ENCODE measurements around the gene FAM200B.

DNA sequence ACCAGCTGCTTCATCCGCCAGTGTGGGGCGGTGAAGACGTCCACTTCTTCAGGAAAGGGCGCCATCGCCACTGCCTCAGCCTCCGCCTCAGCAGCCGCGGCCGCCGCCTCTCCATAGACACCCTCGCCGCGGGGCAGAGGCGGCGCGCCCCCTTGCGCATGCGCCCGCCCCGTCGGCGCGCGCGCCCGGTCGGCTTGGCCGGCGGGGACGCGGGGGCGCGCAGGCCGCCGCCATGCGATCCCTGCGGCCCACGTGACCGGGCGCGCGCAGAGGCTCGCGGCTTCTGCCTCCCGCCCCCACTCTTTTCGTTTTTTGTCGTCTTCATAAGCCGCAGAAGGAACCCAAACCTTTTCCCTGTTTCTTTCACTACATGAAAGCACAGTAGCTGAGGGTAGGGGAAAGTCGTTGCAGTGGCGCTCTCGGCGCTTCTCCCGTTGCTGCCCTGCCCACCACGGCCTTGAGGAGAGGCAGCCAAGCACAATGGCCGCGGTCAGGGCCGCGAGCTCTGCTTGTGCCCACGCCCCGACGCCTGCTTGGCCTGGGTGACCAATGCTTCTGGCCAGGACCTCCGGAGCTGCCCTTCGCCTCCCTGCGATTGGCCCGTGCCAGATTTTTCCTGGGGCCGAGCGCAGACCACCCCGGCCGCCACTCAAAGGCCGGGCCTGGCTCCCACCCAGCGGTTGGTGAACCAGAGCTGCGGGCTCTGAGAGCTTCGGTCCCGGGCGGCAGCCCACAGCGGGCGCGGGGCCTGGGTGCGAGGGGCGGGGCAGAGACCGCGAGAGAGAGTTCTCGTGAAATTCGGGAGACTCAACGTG is 26.2 kb upstream of the FAM200B start, which contains the start of gene FBXL5:
- TF ChIP-seq, protein P1, sequence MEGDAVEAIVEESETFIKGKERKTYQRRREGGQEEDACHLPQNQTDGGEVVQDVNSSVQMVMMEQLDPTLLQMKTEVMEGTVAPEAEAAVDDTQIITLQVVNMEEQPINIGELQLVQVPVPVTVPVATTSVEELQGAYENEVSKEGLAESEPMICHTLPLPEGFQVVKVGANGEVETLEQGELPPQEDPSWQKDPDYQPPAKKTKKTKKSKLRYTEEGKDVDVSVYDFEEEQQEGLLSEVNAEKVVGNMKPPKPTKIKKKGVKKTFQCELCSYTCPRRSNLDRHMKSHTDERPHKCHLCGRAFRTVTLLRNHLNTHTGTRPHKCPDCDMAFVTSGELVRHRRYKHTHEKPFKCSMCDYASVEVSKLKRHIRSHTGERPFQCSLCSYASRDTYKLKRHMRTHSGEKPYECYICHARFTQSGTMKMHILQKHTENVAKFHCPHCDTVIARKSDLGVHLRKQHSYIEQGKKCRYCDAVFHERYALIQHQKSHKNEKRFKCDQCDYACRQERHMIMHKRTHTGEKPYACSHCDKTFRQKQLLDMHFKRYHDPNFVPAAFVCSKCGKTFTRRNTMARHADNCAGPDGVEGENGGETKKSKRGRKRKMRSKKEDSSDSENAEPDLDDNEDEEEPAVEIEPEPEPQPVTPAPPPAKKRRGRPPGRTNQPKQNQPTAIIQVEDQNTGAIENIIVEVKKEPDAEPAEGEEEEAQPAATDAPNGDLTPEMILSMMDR (IDR thresholded peaks at IDR 0.05), result no peak
- no peak for TF ChIP-seq MXI1 (IDR thresholded peaks at IDR 0.05; ENCODE audit: low read depth, low read length)
- TF ChIP-seq RCOR1 (IDR thresholded peaks at IDR 0.05; ENCODE audit: low read length), result no peak
- TF ChIP-seq, protein P2, sequence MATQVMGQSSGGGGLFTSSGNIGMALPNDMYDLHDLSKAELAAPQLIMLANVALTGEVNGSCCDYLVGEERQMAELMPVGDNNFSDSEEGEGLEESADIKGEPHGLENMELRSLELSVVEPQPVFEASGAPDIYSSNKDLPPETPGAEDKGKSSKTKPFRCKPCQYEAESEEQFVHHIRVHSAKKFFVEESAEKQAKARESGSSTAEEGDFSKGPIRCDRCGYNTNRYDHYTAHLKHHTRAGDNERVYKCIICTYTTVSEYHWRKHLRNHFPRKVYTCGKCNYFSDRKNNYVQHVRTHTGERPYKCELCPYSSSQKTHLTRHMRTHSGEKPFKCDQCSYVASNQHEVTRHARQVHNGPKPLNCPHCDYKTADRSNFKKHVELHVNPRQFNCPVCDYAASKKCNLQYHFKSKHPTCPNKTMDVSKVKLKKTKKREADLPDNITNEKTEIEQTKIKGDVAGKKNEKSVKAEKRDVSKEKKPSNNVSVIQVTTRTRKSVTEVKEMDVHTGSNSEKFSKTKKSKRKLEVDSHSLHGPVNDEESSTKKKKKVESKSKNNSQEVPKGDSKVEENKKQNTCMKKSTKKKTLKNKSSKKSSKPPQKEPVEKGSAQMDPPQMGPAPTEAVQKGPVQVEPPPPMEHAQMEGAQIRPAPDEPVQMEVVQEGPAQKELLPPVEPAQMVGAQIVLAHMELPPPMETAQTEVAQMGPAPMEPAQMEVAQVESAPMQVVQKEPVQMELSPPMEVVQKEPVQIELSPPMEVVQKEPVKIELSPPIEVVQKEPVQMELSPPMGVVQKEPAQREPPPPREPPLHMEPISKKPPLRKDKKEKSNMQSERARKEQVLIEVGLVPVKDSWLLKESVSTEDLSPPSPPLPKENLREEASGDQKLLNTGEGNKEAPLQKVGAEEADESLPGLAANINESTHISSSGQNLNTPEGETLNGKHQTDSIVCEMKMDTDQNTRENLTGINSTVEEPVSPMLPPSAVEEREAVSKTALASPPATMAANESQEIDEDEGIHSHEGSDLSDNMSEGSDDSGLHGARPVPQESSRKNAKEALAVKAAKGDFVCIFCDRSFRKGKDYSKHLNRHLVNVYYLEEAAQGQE (IDR thresholded peaks at IDR 0.05; ENCODE audit: low read depth, low read length), result no peak
- TF ChIP-seq NFIC (IDR thresholded peaks at IDR 0.05; ENCODE audit: borderline replicate concordance), result no peak
- peak; percentile 24 for TF ChIP-seq TAF1 (IDR thresholded peaks at IDR 0.05; ENCODE audit: borderline replicate concordance, low read depth, low read length)
- TF ChIP-seq TCF12 (IDR thresholded peaks at IDR 0.05), result no peak
- no peak for TF ChIP-seq FOXM1 (IDR thresholded peaks at IDR 0.05; ENCODE audit: low read depth)
- TF ChIP-seq, protein P3, sequence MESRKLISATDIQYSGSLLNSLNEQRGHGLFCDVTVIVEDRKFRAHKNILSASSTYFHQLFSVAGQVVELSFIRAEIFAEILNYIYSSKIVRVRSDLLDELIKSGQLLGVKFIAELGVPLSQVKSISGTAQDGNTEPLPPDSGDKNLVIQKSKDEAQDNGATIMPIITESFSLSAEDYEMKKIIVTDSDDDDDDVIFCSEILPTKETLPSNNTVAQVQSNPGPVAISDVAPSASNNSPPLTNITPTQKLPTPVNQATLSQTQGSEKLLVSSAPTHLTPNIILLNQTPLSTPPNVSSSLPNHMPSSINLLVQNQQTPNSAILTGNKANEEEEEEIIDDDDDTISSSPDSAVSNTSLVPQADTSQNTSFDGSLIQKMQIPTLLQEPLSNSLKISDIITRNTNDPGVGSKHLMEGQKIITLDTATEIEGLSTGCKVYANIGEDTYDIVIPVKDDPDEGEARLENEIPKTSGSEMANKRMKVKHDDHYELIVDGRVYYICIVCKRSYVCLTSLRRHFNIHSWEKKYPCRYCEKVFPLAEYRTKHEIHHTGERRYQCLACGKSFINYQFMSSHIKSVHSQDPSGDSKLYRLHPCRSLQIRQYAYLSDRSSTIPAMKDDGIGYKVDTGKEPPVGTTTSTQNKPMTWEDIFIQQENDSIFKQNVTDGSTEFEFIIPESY (IDR thresholded peaks at IDR 0.05; ENCODE audit: borderline replicate concordance, low read depth), result no peak
- TF ChIP-seq YY1 (IDR thresholded peaks at IDR 0.05; ENCODE audit: low read depth), result peak; percentile 75; the same call in 1 of the 2 replicates
- TF ChIP-seq, protein P4, sequence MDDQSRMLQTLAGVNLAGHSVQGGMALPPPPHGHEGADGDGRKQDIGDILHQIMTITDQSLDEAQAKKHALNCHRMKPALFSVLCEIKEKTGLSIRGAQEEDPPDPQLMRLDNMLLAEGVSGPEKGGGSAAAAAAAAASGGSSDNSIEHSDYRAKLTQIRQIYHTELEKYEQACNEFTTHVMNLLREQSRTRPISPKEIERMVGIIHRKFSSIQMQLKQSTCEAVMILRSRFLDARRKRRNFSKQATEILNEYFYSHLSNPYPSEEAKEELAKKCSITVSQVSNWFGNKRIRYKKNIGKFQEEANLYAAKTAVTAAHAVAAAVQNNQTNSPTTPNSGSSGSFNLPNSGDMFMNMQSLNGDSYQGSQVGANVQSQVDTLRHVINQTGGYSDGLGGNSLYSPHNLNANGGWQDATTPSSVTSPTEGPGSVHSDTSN (IDR thresholded peaks at IDR 0.05), result no peak; the same call in 1 of the 2 replicates
- no peak for TF ChIP-seq TEAD4 (IDR thresholded peaks at IDR 0.05; ENCODE audit: borderline replicate concordance, insufficient read depth)
- no peak for TF ChIP-seq EZH2phosphoT487 (IDR thresholded peaks at IDR 0.05; ENCODE audit: borderline replicate concordance, low read depth)
